IgD-negative memory B cell (primary cell): ENCODE results near the gene ZBTB25. TPM values are rescaled to one million over a fixed set of nuclear protein-coding genes. Genes with fewer than 3 reads are reported as not detected.
A peak's percentile ranks its signal among the peaks of the same experiment; 100 is the strongest.
"Not testable (repeated sequence)": the region's sequence is repeated elsewhere in the genome, so short reads cannot be mapped to it uniquely, and the experiment has no call there.

Source experiments
- H3K27ac Mint-ChIP-seq, 3 donors: one replicate each; pipeline ENCODE4 v1.8.0; 2020 to 2022; ENCODE audit warnings: mild to moderate bottlenecking in 3 of 3, mixed read lengths in 3 of 3, moderate library complexity in 1 of 3
- H3K27me3 Mint-ChIP-seq: one replicate; pipeline ENCODE4 v1.8.0; 2021; ENCODE audit warnings: mixed read lengths
- H3K36me3 Mint-ChIP-seq: one replicate; pipeline ENCODE4 v1.8.0; 2020; ENCODE audit warnings: mild to moderate bottlenecking, mixed read lengths
- H3K4me1 Mint-ChIP-seq, 3 donors: one replicate each; pipeline ENCODE4 v1.8.0; 2020 to 2022; ENCODE audit warnings: mixed read lengths in 3 of 3, mild to moderate bottlenecking in 1 of 3
- H3K4me3 Mint-ChIP-seq, 4 donors: one replicate each; pipeline ENCODE4 v1.8.0; 2020 to 2022; ENCODE audit warnings: mild to moderate bottlenecking in 4 of 4, mixed read lengths in 4 of 4, moderate library complexity in 3 of 4
- H3K9me3 Mint-ChIP-seq, 3 donors: one replicate each; pipeline ENCODE4 v1.8.0; 2020 to 2021; ENCODE audit warnings: mixed read lengths in 3 of 3, mild to moderate bottlenecking in 1 of 3
- polyA plus RNA-seq: library from polyadenylated mRNA; unstranded; fragments of 300-500 nt; fragmentation: Illumina TruSeq; gene quantifications from one replicate; pipeline ENCODE4 v1.2.3, GENCODE V29; 2021

Gene ZBTB25
- polyA plus RNA-seq, 1 donor from 2014 or later: 19.4 TPM

GRCh38 chr14:64525354-64525753 lies 21.7 kb upstream of the ZBTB25 start:
- Mint-ChIP-seq H3K4me3 (no peak overlapping the region), H3K27ac (peak overlapping the region in 1 of 3 donors; percentile 70)

GRCh38 chr14:64522591-64523355 lies 19.1 kb upstream of the ZBTB25 start:
- no peaks in the 10 kb centered on the region for H3K9me3 Mint-ChIP-seq
- no peaks in the 10 kb centered on the region for H3K27me3 Mint-ChIP-seq

More at GRCh38 chr14:64525354-64525753, 21.7 kb upstream of the ZBTB25 start:
- Mint-ChIP-seq H3K27me3 (no peaks in the 10 kb centered on the region), H3K9me3 (no peaks in the 10 kb centered on the region), H3K4me1 (peaks cover 0 to 10% (median 6%) of the 10 kb centered on the region in 3 donors), H3K36me3 (peaks cover 7% of the 10 kb centered on the region)

GRCh38 chr14:64520699-64521098 lies 17.1 kb upstream of the ZBTB25 start:
- Mint-ChIP-seq H3K4me1 (peaks cover 15 to 25% (median 24%) of the 10 kb centered on the region in 3 donors), H3K4me3 (no peak overlapping the region), H3K9me3 (no peaks in the 10 kb centered on the region), H3K36me3 (peaks cover 3% of the 10 kb centered on the region), H3K27me3 (no peaks in the 10 kb centered on the region), H3K27ac (no peak overlapping the region)

More at GRCh38 chr14:64522591-64523355, 19.1 kb upstream of the ZBTB25 start:
- H3K4me3 Mint-ChIP-seq: no peak overlapping the region
- H3K27ac Mint-ChIP-seq: no peak overlapping the region
- H3K36me3 Mint-ChIP-seq: peaks cover 7% of the 10 kb centered on the region
- H3K4me1 Mint-ChIP-seq: peaks cover 4 to 18% (median 9%) of the 10 kb centered on the region in 3 donors

- H3K4me3 Mint-ChIP-seq: no peak overlapping the region
- H3K27ac Mint-ChIP-seq: no peak overlapping the region
- no peaks in the 10 kb centered on the region for H3K27me3 Mint-ChIP-seq
- H3K36me3 Mint-ChIP-seq: no peaks in the 10 kb centered on the region
- H3K9me3 Mint-ChIP-seq: no peaks in the 10 kb centered on the region
- H3K4me1 Mint-ChIP-seq: peaks cover 22 to 42% (median 34%) of the 10 kb centered on the region in 3 donors
Observed at GRCh38 chr14:64518229-64518628, 14.6 kb upstream of the ZBTB25 start.

GRCh38 chr14:64517667-64518066 lies 14.0 kb upstream of the ZBTB25 start:
- H3K4me3 Mint-ChIP-seq, H3K9me3 Mint-ChIP-seq, H3K27ac Mint-ChIP-seq, H3K36me3 Mint-ChIP-seq, H3K27me3 Mint-ChIP-seq: not testable (repeated sequence)
- H3K4me1 Mint-ChIP-seq: peaks cover 22 to 48% (median 37%) of the 10 kb centered on the region in 3 donors

GRCh38 chr14:64516969-64517368 lies 13.3 kb upstream of the ZBTB25 start:
- Mint-ChIP-seq H3K9me3 (no peaks in the 10 kb centered on the region), H3K36me3 (no peaks in the 10 kb centered on the region), H3K4me3 (peak overlapping the region in 1 of 4 donors; percentile 50), H3K27me3 (no peaks in the 10 kb centered on the region), H3K4me1 (peaks cover 25 to 53% (median 41%) of the 10 kb centered on the region in 3 donors), H3K27ac (peak overlapping the region in 1 of 3 donors; percentile 10)

GRCh38 chr14:64515053-64515452 lies 11.4 kb upstream of the ZBTB25 start:
- Mint-ChIP-seq H3K27me3 (no peaks in the 10 kb centered on the region), H3K9me3 (no peaks in the 10 kb centered on the region), H3K4me1 (peaks cover 41 to 70% (median 57%) of the 10 kb centered on the region in 3 donors), H3K36me3 (no peaks in the 10 kb centered on the region), H3K27ac (no peak overlapping the region), H3K4me3 (no peak overlapping the region)

- Mint-ChIP-seq H3K36me3 (no peaks in the 10 kb centered on the region), H3K4me3 (no peak overlapping the region), H3K27me3 (no peaks in the 10 kb centered on the region), H3K4me1 (peaks cover 51 to 79% (median 71%) of the 10 kb centered on the region in 3 donors), H3K27ac (no peak overlapping the region), H3K9me3 (no peaks in the 10 kb centered on the region)
Observed at GRCh38 chr14:64513271-64513670, 9.6 kb upstream of the ZBTB25 start.

- Mint-ChIP-seq H3K27ac (peak overlapping the region; percentile 27 to 83 (median 73)), H3K27me3 (no peaks in the 10 kb centered on the region), H3K9me3 (no peaks in the 10 kb centered on the region), H3K4me1 (peaks cover 56 to 81% (median 74%) of the 10 kb centered on the region in 3 donors), H3K4me3 (peak overlapping the region in 3 of 4 donors; percentile 24 to 72 (median 41)), H3K36me3 (no peaks in the 10 kb centered on the region)
Observed at GRCh38 chr14:64510825-64511671, 7.4 kb upstream of the ZBTB25 start.

- Mint-ChIP-seq H3K27me3 (no peaks in the 10 kb centered on the region), H3K27ac (peak overlapping the region in 2 of 3 donors; percentile 65 to 98), H3K4me1 (peaks cover 55 to 73% (median 68%) of the 10 kb centered on the region in 3 donors), H3K9me3 (no peaks in the 10 kb centered on the region), H3K4me3 (peak overlapping the region in 3 of 4 donors; percentile 13 to 98 (median 81)), H3K36me3 (no peaks in the 10 kb centered on the region)
Observed at GRCh38 chr14:64509036-64509435, 5.4 kb upstream of the ZBTB25 start.

GRCh38 chr14:64508215-64508776 lies 4.7 kb upstream of the ZBTB25 start:
- H3K9me3 Mint-ChIP-seq: peaks cover 0 to 2% (median 0%) of the 10 kb centered on the region in 3 donors
- H3K4me1 Mint-ChIP-seq: peaks cover 55 to 69% (median 66%) of the 10 kb centered on the region in 3 donors
- peak overlapping the region; percentile 74 to 100 (median 98) for H3K27ac Mint-ChIP-seq
- H3K36me3 Mint-ChIP-seq: no peaks in the 10 kb centered on the region
- peak overlapping the region; percentile 51 to 99 (median 97) for H3K4me3 Mint-ChIP-seq
- no peaks in the 10 kb centered on the region for H3K27me3 Mint-ChIP-seq

GRCh38 chr14:64507376-64508156 lies 3.9 kb upstream of the ZBTB25 start:
- Mint-ChIP-seq H3K4me1 (peaks cover 57 to 66% (median 63%) of the 10 kb centered on the region in 3 donors), H3K9me3 (peaks cover 0 to 2% (median 0%) of the 10 kb centered on the region in 3 donors), H3K27ac (peak overlapping the region; percentile 97 to 100 (median 98)), H3K4me3 (peak overlapping the region; percentile 96 to 99 (median 97)), H3K27me3 (no peaks in the 10 kb centered on the region), H3K36me3 (no peaks in the 10 kb centered on the region)

- Mint-ChIP-seq H3K27me3 (no peaks in the 10 kb centered on the region), H3K36me3 (no peaks in the 10 kb centered on the region), H3K4me1 (peaks cover 61 to 71% (median 67%) of the 10 kb centered on the region in 3 donors), H3K27ac (peak overlapping the region; percentile 97 to 100 (median 98)), H3K4me3 (peak overlapping the region; percentile 96 to 99 (median 97)), H3K9me3 (peaks cover 0 to 2% (median 0%) of the 10 kb centered on the region in 3 donors)
Observed at GRCh38 chr14:64506721-64507120, 3.1 kb upstream of the ZBTB25 start.
